Nephron (organoid): Measurements from ENCODE around the gene CTSF.

Experiments used
- H3K27ac Mint-ChIP-seq, 3 experiments: 2 replicates each; pipeline ENCODE4 v1.8.0; 2020; ENCODE audit warnings: mixed read lengths in 3 of 3, mild to moderate bottlenecking in 2 of 3, moderate library complexity in 1 of 3
- H3K27me3 Mint-ChIP-seq: 2 replicates; pipeline ENCODE4 v1.8.0; 2021; ENCODE audit warnings: low read depth, mild to moderate bottlenecking, moderate library complexity, mixed read lengths
- H3K36me3 Mint-ChIP-seq: 2 replicates; pipeline ENCODE4 v1.8.0; 2020; ENCODE audit warnings: low read depth, mixed read lengths
- H3K4me1 Mint-ChIP-seq: 2 replicates; pipeline ENCODE4 v1.8.0; 2020; ENCODE audit warnings: mixed read lengths
- H3K4me3 Mint-ChIP-seq, 3 experiments: 2 replicates each; pipeline ENCODE4 v1.8.0; 2020; ENCODE audit warnings: mild to moderate bottlenecking in 3 of 3, mixed read lengths in 3 of 3, moderate library complexity in 2 of 3
- H3K9me3 Mint-ChIP-seq: 2 replicates; pipeline ENCODE4 v1.8.0; 2020; ENCODE audit warnings: mixed read lengths
- TF ChIP-seq, protein P1 (sequence below), 3 experiments: fragments of 200-600 bp; sonication (generic); IDR thresholded peaks; one replicate each; pipeline ENCODE4 v1.5.0; 2021; ENCODE audit warnings: antibody characterized with exemption in 3 of 3; ENCODE audit not compliant: unreplicated experiment in 3 of 3

The CTSF gene

GRCh38 chr11:66559142-66559865 lies 9.1 kb downstream of the CTSF start:
- Mint-ChIP-seq H3K27me3 (no peaks in the 10 kb centered on the region), H3K27ac (no peak overlapping the region), H3K36me3 (no peaks in the 10 kb centered on the region), H3K9me3 (no peaks in the 10 kb centered on the region), H3K4me1 (no peaks in the 10 kb centered on the region), H3K4me3 (no peak overlapping the region)
- TF ChIP-seq, protein P1, sequence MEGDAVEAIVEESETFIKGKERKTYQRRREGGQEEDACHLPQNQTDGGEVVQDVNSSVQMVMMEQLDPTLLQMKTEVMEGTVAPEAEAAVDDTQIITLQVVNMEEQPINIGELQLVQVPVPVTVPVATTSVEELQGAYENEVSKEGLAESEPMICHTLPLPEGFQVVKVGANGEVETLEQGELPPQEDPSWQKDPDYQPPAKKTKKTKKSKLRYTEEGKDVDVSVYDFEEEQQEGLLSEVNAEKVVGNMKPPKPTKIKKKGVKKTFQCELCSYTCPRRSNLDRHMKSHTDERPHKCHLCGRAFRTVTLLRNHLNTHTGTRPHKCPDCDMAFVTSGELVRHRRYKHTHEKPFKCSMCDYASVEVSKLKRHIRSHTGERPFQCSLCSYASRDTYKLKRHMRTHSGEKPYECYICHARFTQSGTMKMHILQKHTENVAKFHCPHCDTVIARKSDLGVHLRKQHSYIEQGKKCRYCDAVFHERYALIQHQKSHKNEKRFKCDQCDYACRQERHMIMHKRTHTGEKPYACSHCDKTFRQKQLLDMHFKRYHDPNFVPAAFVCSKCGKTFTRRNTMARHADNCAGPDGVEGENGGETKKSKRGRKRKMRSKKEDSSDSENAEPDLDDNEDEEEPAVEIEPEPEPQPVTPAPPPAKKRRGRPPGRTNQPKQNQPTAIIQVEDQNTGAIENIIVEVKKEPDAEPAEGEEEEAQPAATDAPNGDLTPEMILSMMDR (IDR thresholded peaks at IDR 0.05; ENCODE audit: unreplicated experiment in 3 of 3) = no peak

DNA sequence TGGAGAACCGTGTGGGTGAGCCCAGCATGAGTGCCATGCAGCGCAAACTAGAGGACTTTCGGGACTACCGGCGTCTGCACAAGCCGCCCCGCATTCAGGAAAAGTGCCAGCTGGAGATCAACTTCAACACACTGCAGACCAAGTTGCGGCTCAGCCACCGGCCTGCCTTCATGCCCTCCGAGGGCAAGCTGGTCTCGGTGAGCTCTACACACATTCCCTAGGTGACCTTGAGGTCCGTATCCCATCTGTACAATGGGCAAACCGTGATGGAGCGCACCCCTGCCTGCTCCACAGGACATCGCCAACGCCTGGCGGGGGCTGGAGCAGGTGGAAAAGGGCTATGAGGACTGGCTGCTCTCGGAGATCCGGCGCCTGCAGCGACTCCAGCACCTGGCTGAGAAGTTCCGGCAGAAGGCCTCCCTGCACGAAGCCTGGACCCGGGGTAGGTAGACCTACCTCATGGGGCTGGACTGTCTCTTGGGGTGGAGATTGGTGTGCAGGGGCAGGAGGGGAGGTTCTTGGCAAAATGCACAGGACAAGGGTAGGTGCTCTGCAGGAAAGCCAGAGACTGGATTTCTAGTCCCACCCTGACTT lies 10.6 kb downstream of the CTSF start:
- no peak overlapping the region for H3K4me3 Mint-ChIP-seq
- TF ChIP-seq, protein P1 (IDR thresholded peaks at IDR 0.05; ENCODE audit: unreplicated experiment in 3 of 3) = no peak
- no peaks in the 10 kb centered on the region for H3K27me3 Mint-ChIP-seq
- no peaks in the 10 kb centered on the region for H3K4me1 Mint-ChIP-seq
- H3K36me3 Mint-ChIP-seq = no peaks in the 10 kb centered on the region
- no peak overlapping the region for H3K27ac Mint-ChIP-seq
- no peaks in the 10 kb centered on the region for H3K9me3 Mint-ChIP-seq

DNA sequence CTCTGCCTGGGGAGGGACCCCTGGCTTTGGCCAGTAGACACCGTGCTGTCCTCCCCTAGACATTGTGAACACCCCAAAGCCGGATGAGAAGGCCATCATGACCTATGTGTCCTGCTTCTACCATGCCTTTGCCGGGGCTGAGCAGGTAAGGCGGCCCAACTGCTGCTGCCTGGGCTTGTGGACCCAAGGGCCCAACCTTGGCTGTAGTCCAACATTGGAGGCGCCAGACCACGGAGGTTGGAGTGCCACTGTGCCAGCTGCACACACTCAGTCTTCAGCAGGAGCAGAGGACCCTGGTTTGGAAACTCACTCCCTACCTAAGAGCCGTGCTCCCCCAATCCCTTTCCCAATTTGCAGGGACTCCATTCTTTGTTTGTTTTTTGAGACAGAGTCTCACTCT lies 12.3 kb downstream of the CTSF start:
- H3K4me1 Mint-ChIP-seq = no peaks in the 10 kb centered on the region
- no peaks in the 10 kb centered on the region for H3K27me3 Mint-ChIP-seq
- no peaks in the 10 kb centered on the region for H3K9me3 Mint-ChIP-seq
- H3K4me3 Mint-ChIP-seq = no peak overlapping the region
- H3K27ac Mint-ChIP-seq = no peak overlapping the region
- no peaks in the 10 kb centered on the region for H3K36me3 Mint-ChIP-seq
- TF ChIP-seq, protein P1 (IDR thresholded peaks at IDR 0.05; ENCODE audit: unreplicated experiment in 3 of 3) = no peak

DNA sequence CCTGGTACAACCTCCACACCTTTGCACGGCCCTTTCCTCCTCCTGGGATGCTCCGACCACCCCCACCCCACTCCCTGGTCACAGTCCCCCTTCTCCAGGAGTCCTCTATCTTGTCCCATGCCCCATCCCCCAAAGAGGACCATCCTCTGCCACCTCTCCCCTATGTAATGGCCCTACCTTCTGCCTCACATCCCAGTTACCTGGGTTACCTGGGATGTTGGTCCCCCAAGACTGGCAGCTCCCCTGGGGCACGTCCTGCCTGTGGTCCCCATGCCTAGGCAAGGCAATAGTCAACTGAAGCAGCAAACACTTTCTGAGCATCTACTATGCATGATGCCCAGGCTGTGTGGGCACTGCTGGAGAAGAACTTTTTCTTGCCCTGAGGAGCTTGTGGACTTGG lies 13.0 kb downstream of the CTSF start:
- H3K9me3 Mint-ChIP-seq = no peaks in the 10 kb centered on the region
- no peak overlapping the region for H3K4me3 Mint-ChIP-seq
- TF ChIP-seq, protein P1 (IDR thresholded peaks at IDR 0.05; ENCODE audit: unreplicated experiment in 3 of 3) = no peak
- no peaks in the 10 kb centered on the region for H3K36me3 Mint-ChIP-seq
- no peak overlapping the region for H3K27ac Mint-ChIP-seq
- H3K4me1 Mint-ChIP-seq = no peaks in the 10 kb centered on the region
- no peaks in the 10 kb centered on the region for H3K27me3 Mint-ChIP-seq

- Mint-ChIP-seq H3K27ac (no peak overlapping the region), H3K36me3 (no peaks in the 10 kb centered on the region), H3K4me3 (no peak overlapping the region), H3K4me1 (no peaks in the 10 kb centered on the region), H3K27me3 (no peaks in the 10 kb centered on the region), H3K9me3 (no peaks in the 10 kb centered on the region)
- TF ChIP-seq, protein P1 (IDR thresholded peaks at IDR 0.05; ENCODE audit: unreplicated experiment in 3 of 3) = no peak
Observed at GRCh38 chr11:66554602-66555001, 13.8 kb downstream of the CTSF start.

GRCh38 chr11:66550887-66551286 lies 17.5 kb downstream of the CTSF start:
- no peak overlapping the region for H3K27ac Mint-ChIP-seq
- peaks cover 27% of the 10 kb centered on the region for H3K4me1 Mint-ChIP-seq
- H3K4me3 Mint-ChIP-seq = no peak overlapping the region
- no peaks in the 10 kb centered on the region for H3K36me3 Mint-ChIP-seq
- H3K27me3 Mint-ChIP-seq = peaks cover 4% of the 10 kb centered on the region
- TF ChIP-seq, protein P1 (IDR thresholded peaks at IDR 0.05; ENCODE audit: unreplicated experiment in 3 of 3) = no peak
- H3K9me3 Mint-ChIP-seq = no peaks in the 10 kb centered on the region
